PC-9 (cell line): ENCODE data around the gene CENPB.

Experiments used
- CTCF ChIP-seq: fragments of 200-600 bp; sonication (generic); conservative IDR thresholded peaks from 2 replicates; pipeline ENCODE4 v1.6.1; 2017; ENCODE audit warnings: mixed run types, antibody characterized with exemption, mild to moderate bottlenecking, moderate library complexity
- EZH2 ChIP-seq: fragments of 200-600 bp; sonication (generic); IDR thresholded peaks from 2 replicates; pipeline ENCODE4 v1.8.0; 2017; ENCODE audit warnings: antibody characterized with exemption, low read depth

GRCh38 chr20:3739054-3739925 is 47.2 kb downstream of the CENPB start:
- TF ChIP-seq CTCF, result no peak
- no peak for TF ChIP-seq EZH2
